GM12878 (cell line): ENCODE results near the gene P3R3URF. TPM values are rescaled to one million over a fixed set of nuclear protein-coding genes. Genes with fewer than 3 reads are reported as not detected.
A peak's percentile ranks its signal among the peaks of the same experiment; 100 is the strongest.

ENCODE experiments used
- ATAC-seq: fragments of 200-7000 bp; cut with Tn5 transposase; 3 replicates; pipeline ENCODE4 v1.9.1; 2020; ENCODE audit warnings: mild to moderate bottlenecking, moderate library complexity
- BruUV-seq: library from RNA; stranded (reverse); fragments of 400-500 nt; replicated peaks from 2 replicates; lab custom pipeline; 2021; lab: Mats Ljungman, UMichigan
- CTCF ChIA-PET: fragments of 300-600 bp; sonication (Branson Sonifier 250); formaldehyde crosslinking; extraction: SDS; loops from one replicate; lab custom pipeline; 2021; ENCODE audit warnings: inconsistent platforms; lab: Yijun Ruan, JAX
- POLR2A ChIA-PET: fragments of 350-600 bp; formaldehyde crosslinking; extraction: SDS; loops from one replicate; lab custom pipeline; 2021; ENCODE audit warnings: inconsistent platforms; lab: Charles Lee
- RAD21 ChIA-PET: fragments of 300-600 bp; sonication (Branson Sonifier 250); formaldehyde crosslinking; loops from one replicate; lab custom pipeline; 2023; ENCODE audit warnings: antibody characterized with exemption; ENCODE audit not compliant: unreplicated experiment; lab: Charles Lee
- SMC1A ChIA-PET: fragments of 300-600 bp; sonication (Branson Sonifier 250); formaldehyde crosslinking; loops from one replicate; lab custom pipeline; 2023; ENCODE audit not compliant: unreplicated experiment, uncharacterized antibody; lab: Charles Lee
- DNase-seq: peaks from one replicate; pipeline ENCODE4 v3.0.0-alpha.2; 2011; ENCODE audit warnings: low read depth, low spot score
- FAIRE-seq: peaks from 3 replicates; lab custom pipeline; 2011; peaks lifted over from hg19 to GRCh38; lab: Jason Lieb, UNC
- H2AFZ ChIP-seq: 2 replicates; pipeline ENCODE4 v1.6.0; 2011; ENCODE audit warnings: low read depth, low read length, control low read depth; ENCODE audit not compliant: control insufficient read depth
- H3K27ac ChIP-seq: 2 replicates; pipeline ENCODE4 v1.5.1; 2011; ENCODE audit warnings: control low read depth; ENCODE audit not compliant: control insufficient read depth, insufficient read depth
- H3K27me3 ChIP-seq, 2 experiments: replicated peaks in 1 of 2; 2 replicates each; pipeline versions ENCODE4 v1.6.0 to v1.6.1; 2011; ENCODE audit warnings: low read length in 1 of 2; ENCODE audit not compliant: control insufficient read depth in 2 of 2, insufficient read depth in 2 of 2
- H3K36me3 ChIP-seq, 2 experiments: 2 replicates each; pipeline ENCODE4 v1.5.1; 2011; ENCODE audit warnings: low read length in 1 of 2; ENCODE audit not compliant: control insufficient read depth in 2 of 2, insufficient read depth in 2 of 2
- H3K4me1 ChIP-seq: 2 replicates; pipeline ENCODE4 v1.6.1; 2011; ENCODE audit warnings: mild to moderate bottlenecking, low read length, moderate library complexity, mixed read lengths; ENCODE audit not compliant: control insufficient read depth, insufficient read depth
- H3K4me2 ChIP-seq: 2 replicates; pipeline ENCODE4 v1.6.0; 2011; ENCODE audit warnings: control low read depth; ENCODE audit not compliant: control insufficient read depth, insufficient read depth
- H3K4me3 ChIP-seq: fragments of 200-600 bp; sonication (generic); 2 replicates; pipeline ENCODE4 v1.5.1; 2016
- H3K79me2 ChIP-seq: 2 replicates; pipeline ENCODE4 v1.6.0; 2011; ENCODE audit warnings: low read length; ENCODE audit not compliant: control insufficient read depth, insufficient read depth
- H3K9ac ChIP-seq: 2 replicates; pipeline ENCODE4 v1.8.0; 2011; ENCODE audit warnings: low read length, control low read depth, mixed read lengths; ENCODE audit not compliant: control insufficient read depth, insufficient read depth
- H3K9me3 ChIP-seq: replicated peaks from 3 replicates; pipeline ENCODE4 v1.5.1; 2011; ENCODE audit warnings: mild to moderate bottlenecking, low read length; ENCODE audit not compliant: control insufficient read depth, insufficient read depth
- H4K20me1 ChIP-seq: 2 replicates; pipeline ENCODE4 v1.6.0; 2011; ENCODE audit not compliant: control insufficient read depth, insufficient read depth
- ASH2L ChIP-seq: fragments of 300-600, 200-600 bp; sonication (generic); IDR thresholded peaks from 2 replicates; pipeline ENCODE4 v1.6.1; 2017; ENCODE audit warnings: low read depth, mild to moderate bottlenecking, borderline replicate concordance
- ATF7 ChIP-seq: fragments of 450-650 bp; IDR thresholded peaks from 2 replicates; pipeline ENCODE4 v1.6.1; 2016; ENCODE audit warnings: low read depth, mild to moderate bottlenecking
- CEBPB ChIP-seq, 2 experiments: fragments of 150-350 bp in 1 of 2; IDR thresholded peaks; 2 replicates each; pipeline ENCODE4 v1.6.1; 2012 to 2014; ENCODE audit warnings: low read depth in 2 of 2, low read length in 2 of 2, borderline replicate concordance in 1 of 2, inconsistent platforms in 1 of 2
- ETV6 ChIP-seq, 2 experiments: fragments of 450-650 bp in 1 of 2; IDR thresholded peaks in 1 of 2; conservative IDR thresholded peaks in 1 of 2; 2 replicates each; pipeline ENCODE4 v1.6.1; 2014; ENCODE audit warnings: antibody characterized with exemption in 1 of 2, borderline replicate concordance in 1 of 2, low read depth in 1 of 2, mild to moderate bottlenecking in 1 of 2, moderate library complexity in 1 of 2
- FOXM1 ChIP-seq: IDR thresholded peaks from 2 replicates; pipeline ENCODE4 v1.6.1; 2012; ENCODE audit warnings: low read depth, mild to moderate bottlenecking, inconsistent platforms, low read length, moderate library complexity
- GATAD2B ChIP-seq: fragments of 450-650 bp; conservative IDR thresholded peaks from 2 replicates; pipeline ENCODE4 v1.6.1; 2017; ENCODE audit warnings: low read depth, mild to moderate bottlenecking, moderate library complexity
- MEF2B ChIP-seq: fragments of 450-650 bp; IDR thresholded peaks from 2 replicates; pipeline ENCODE4 v1.6.1; 2018; ENCODE audit warnings: mild to moderate bottlenecking, moderate library complexity; ENCODE audit not compliant: partially characterized antibody, poor library complexity, severe bottlenecking
- NFYA ChIP-seq: IDR thresholded peaks from 2 replicates; pipeline ENCODE4 v1.6.1; 2011; ENCODE audit warnings: low read depth, mild to moderate bottlenecking, low read length, improper control_type of control experiment, borderline replicate concordance
- NR2C1 ChIP-seq: fragments of 450-650 bp; IDR thresholded peaks from 2 replicates; pipeline ENCODE4 v1.6.1; 2017; ENCODE audit warnings: antibody characterized with exemption, mild to moderate bottlenecking, moderate library complexity
- POLR2AphosphoS2 ChIP-seq: IDR thresholded peaks from 2 replicates; pipeline ENCODE4 v1.6.1; 2011; ENCODE audit warnings: low read depth, mild to moderate bottlenecking, low read length, improper control_type of control experiment, moderate library complexity
- RFX5 ChIP-seq: IDR thresholded peaks from 2 replicates; pipeline ENCODE4 v1.6.1; 2011; ENCODE audit warnings: low read depth, low read length, improper control_type of control experiment
- SIN3A ChIP-seq: IDR thresholded peaks from 2 replicates; pipeline ENCODE4 v1.6.1; 2012; ENCODE audit warnings: low read depth, low read length, improper control_type of control experiment
- SMAD1 ChIP-seq: fragments of 450-650 bp; IDR thresholded peaks from 2 replicates; pipeline ENCODE4 v1.6.1; 2018; ENCODE audit warnings: mild to moderate bottlenecking, low read depth; ENCODE audit not compliant: partially characterized antibody
- TCF7 ChIP-seq: IDR thresholded peaks from 2 replicates; pipeline ENCODE4 v1.6.1; 2014; ENCODE audit warnings: antibody characterized with exemption, borderline replicate concordance
- ZNF207 ChIP-seq: fragments of 450-650 bp; IDR thresholded peaks from 2 replicates; pipeline ENCODE4 v1.6.1; 2014; ENCODE audit warnings: antibody characterized with exemption, mild to moderate bottlenecking, borderline replicate concordance
- ZNF384 ChIP-seq: IDR thresholded peaks from 2 replicates; pipeline ENCODE4 v1.6.1; 2012; ENCODE audit warnings: low read depth, mild to moderate bottlenecking, low read length, improper control_type of control experiment, borderline replicate concordance
- WGBS: methylation state at CpG from one replicate; pipeline ENCODE4 v1.1.6; 2016; ENCODE audit warnings: low lambda C conversion rate; ENCODE audit not compliant: insufficient replicate concordance, insufficient coverage; ENCODE audit errors: missing lambda C conversion rate; 5-methylcytosine and 5-hydroxymethylcytosine counted together
- in situ Hi-C: fragments of 300-500 bp; cut with MboI; formaldehyde crosslinking; loops from 9 replicates; pipeline ENCODE4 v1.14.3; 2018; ENCODE audit warnings: mixed read lengths
- intact Hi-C: fragments of 100-400 bp; cut with micrococcal nuclease; formaldehyde crosslinking; loops from one replicate; pipeline ENCODE4 v1.14.2; 2022; ENCODE audit not compliant: unreplicated experiment
- polyA plus RNA-seq, 11 experiments: library from polyadenylated mRNA; depleted of rRNA in 4 of 11; unstranded in 6 of 11; stranded (reverse) in 5 of 11; fragments of >200 nt; fragmentation: Nextera tagmentation in 4 of 11; fragmentation: Illumina TruSeq in 1 of 11; extraction: Ambion mirVana in 4 of 11; extraction: Trizol in 1 of 11; gene quantifications; 1 replicate in 1 of 11; 2 replicates in 10 of 11; pipeline versions ENCODE4 v1.2.1 to v1.2.3, GENCODE V29; 2011 to 2016; ENCODE audit warnings: inconsistent platforms in 2 of 11, missing spikeins in 2 of 11, low read depth in 1 of 11
- total RNA-seq, 4 experiments: library from RNA; depleted of rRNA in 3 of 4; stranded (reverse); fragments of >200 nt in 3 of 4; fragmentation: Illumina TruSeq in 1 of 4; extraction: Trizol in 1 of 4; gene quantifications; 2 replicates each; pipeline versions ENCODE4 v1.2.1 to v1.2.3, GENCODE V29; 2013 to 2021
- TF ChIP-seq, protein P1 (sequence below): IDR thresholded peaks from 2 replicates; pipeline ENCODE4 v1.6.1; 2012; ENCODE audit warnings: low read length, inconsistent platforms
- TF ChIP-seq, protein P2 (sequence below): fragments of 450-650 bp; conservative IDR thresholded peaks from 2 replicates; pipeline ENCODE4 v1.6.1; 2017; ENCODE audit warnings: mild to moderate bottlenecking, moderate library complexity
- TF ChIP-seq, protein P3 (sequence below): fragments of 450-650 bp; IDR thresholded peaks from 2 replicates; pipeline ENCODE4 v1.6.1; 2016; ENCODE audit warnings: mild to moderate bottlenecking

The P3R3URF gene
- total and polyA plus RNA-seq, 10 of the 15 experiments (the other 5 are each of a cell fraction or from before 2014, with no cell fraction given), result not detected

DNA sequence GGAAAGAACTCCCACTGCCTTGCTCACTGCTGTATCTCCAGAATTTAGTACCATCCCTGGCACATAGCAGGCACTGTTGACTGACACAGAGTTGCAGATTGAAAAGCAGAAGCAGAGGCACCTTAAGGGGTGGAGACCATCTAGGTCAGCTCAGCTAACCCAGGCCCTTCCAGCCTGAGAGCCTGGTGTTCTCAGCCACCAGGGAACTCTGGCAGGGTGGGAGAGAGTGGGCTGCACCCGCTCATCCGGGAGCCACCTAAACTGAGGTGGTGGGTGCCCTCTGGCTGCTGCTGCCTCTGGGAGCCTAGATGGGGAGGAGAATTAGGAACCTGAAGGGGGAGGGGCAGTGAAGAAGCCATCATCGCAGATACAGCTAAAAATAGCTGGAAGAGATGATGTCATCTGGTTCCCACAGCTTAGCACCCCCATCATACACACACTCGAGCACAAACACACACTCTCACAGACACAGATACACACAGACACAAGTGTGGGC, 2.9 kb downstream of the P3R3URF start (continued):
- TF ChIP-seq MEF2B (peak; percentile 37), ATF7 (peak; percentile 94), RFX5 (no peak), CEBPB (IDR thresholded peaks at IDR 0.05; ENCODE audit: borderline replicate concordance in 1 of 2, low read depth in 2 of 2, low read length in 2 of 2) (no peak), NFYA (no peak), POLR2AphosphoS2 (no peak)
- TF ChIP-seq, protein P1, sequence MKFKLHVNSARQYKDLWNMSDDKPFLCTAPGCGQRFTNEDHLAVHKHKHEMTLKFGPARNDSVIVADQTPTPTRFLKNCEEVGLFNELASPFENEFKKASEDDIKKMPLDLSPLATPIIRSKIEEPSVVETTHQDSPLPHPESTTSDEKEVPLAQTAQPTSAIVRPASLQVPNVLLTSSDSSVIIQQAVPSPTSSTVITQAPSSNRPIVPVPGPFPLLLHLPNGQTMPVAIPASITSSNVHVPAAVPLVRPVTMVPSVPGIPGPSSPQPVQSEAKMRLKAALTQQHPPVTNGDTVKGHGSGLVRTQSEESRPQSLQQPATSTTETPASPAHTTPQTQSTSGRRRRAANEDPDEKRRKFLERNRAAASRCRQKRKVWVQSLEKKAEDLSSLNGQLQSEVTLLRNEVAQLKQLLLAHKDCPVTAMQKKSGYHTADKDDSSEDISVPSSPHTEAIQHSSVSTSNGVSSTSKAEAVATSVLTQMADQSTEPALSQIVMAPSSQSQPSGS, result peak; percentile 81

DNA sequence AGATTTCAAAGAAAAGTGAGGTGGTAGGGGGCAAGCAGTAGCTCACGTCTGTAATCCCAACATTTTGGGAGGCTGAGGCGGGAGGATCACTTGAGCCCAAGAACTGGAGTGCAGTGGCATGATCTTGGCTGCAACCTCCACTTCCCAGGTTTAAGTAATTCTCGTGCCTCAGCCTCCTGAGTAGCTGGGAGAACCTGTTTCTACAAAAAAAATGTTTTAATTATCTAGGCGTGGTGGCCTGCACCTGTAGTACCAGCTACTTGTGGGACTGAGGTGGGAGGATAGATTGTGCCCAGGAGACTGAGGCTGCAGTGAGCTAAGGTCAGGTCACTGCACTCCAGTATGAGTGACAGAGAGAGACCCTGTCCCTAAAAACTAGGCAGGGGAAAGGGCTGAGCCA, 4.0 kb downstream of the P3R3URF start:
- Histone ChIP-seq H3K27me3 (no peaks in the 10 kb centered on the region; a peak in 1 of 4 replicates), H3K4me2 (no peak overlapping the region), H4K20me1 (no peaks in the 10 kb centered on the region; the same call in 1 of the 2 replicates), H2AFZ (no peak overlapping the region), H3K27ac (no peak overlapping the region), H3K79me2 (no peaks in the 10 kb centered on the region), H3K4me3 (no peak overlapping the region), H3K9ac (no peak overlapping the region), H3K9me3 (no peaks in the 10 kb centered on the region), H3K36me3 (no peaks in the 10 kb centered on the region), H3K4me1 (peaks cover 5% of the 10 kb centered on the region)
- WGBS, result 90% methylated on average over 4 of the region's 4 CpGs
- ChIA-PET POLR2A (interaction anchor here (1.0 kb wide), 1 partner anchor 41 kb away, joined by 3 read pairs; no protein-coding TSS in a partner anchor), RAD21 (interaction anchor here (0.9 to 1.8 kb wide), 2 partner anchors 129 to 130 kb away, joined by 3 to 5 read pairs; no protein-coding TSS in a partner anchor), SMC1A (interaction anchor here (1.4 to 8.0 kb wide), 6 partner anchors 12 to 135 kb away, joined by 3 to 50 read pairs (median 8); no protein-coding TSS in a partner anchor), CTCF (interaction anchor here (0.9 to 17.5 kb wide), 6 partner anchors 9 to 135 kb away, joined by 3 to 293 read pairs (median 5); no protein-coding TSS in a partner anchor)
- intact Hi-C loops, result no loop called here
- in situ Hi-C loops, result no loop called here
- TF ChIP-seq TCF7 (no peak), NR2C1 (no peak), FOXM1 (no peak), ZNF207 (no peak), ETV6 (conservative IDR thresholded peaks at IDR 0.05 in 1 of 2, IDR thresholded peaks at IDR 0.05 in 1 of 2; ENCODE audit: borderline replicate concordance in 1 of 2, low read depth in 1 of 2) (no peak), ASH2L (no peak), SMAD1 (no peak), CEBPB (IDR thresholded peaks at IDR 0.05; ENCODE audit: borderline replicate concordance in 1 of 2, low read depth in 2 of 2, low read length in 2 of 2) (no peak), GATAD2B (no peak), SIN3A (no peak), ZNF384 (no peak)
- TF ChIP-seq, protein P2, sequence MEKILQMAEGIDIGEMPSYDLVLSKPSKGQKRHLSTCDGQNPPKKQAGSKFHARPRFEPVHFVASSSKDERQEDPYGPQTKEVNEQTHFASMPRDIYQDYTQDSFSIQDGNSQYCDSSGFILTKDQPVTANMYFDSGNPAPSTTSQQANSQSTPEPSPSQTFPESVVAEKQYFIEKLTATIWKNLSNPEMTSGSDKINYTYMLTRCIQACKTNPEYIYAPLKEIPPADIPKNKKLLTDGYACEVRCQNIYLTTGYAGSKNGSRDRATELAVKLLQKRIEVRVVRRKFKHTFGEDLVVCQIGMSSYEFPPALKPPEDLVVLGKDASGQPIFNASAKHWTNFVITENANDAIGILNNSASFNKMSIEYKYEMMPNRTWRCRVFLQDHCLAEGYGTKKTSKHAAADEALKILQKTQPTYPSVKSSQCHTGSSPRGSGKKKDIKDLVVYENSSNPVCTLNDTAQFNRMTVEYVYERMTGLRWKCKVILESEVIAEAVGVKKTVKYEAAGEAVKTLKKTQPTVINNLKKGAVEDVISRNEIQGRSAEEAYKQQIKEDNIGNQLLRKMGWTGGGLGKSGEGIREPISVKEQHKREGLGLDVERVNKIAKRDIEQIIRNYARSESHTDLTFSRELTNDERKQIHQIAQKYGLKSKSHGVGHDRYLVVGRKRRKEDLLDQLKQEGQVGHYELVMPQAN, result no peak
- TF ChIP-seq, protein P3, sequence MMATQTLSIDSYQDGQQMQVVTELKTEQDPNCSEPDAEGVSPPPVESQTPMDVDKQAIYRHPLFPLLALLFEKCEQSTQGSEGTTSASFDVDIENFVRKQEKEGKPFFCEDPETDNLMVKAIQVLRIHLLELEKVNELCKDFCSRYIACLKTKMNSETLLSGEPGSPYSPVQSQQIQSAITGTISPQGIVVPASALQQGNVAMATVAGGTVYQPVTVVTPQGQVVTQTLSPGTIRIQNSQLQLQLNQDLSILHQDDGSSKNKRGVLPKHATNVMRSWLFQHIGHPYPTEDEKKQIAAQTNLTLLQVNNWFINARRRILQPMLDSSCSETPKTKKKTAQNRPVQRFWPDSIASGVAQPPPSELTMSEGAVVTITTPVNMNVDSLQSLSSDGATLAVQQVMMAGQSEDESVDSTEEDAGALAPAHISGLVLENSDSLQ, result no peak
- FAIRE-seq (no peak), ATAC-seq (no peak), DNase-seq (no peak)
- no TSS peak for BruUV-seq
